DMS79 treated with DMSO at 0.1 percent for 48 hours (cell line): ENCODE data around the gene PRR5.
"Not testable (repeated sequence)": the region's sequence is repeated elsewhere in the genome, so short reads cannot be mapped to it uniquely, and the experiment has no call there.

Experiments
- DNase-seq: peaks from one replicate; lab custom pipeline; 2025; lab: John Stamatoyannopoulos, UW

The PRR5 gene

GRCh38 chr22:44735518-44736428 lies 33.8 kb downstream of the PRR5 start:
- DNase-seq, result peak; percentile 1

- DNase-seq, result no peak
Observed at GRCh38 chr22:44736581-44737405, 34.8 kb downstream of the PRR5 start.

GRCh38 chr22:44737406-44738346 lies 35.7 kb downstream of the PRR5 start:
- DNase-seq, result no peak

GRCh38 chr22:44738347-44738715 lies 36.3 kb downstream of the PRR5 start:
- DNase-seq, result no peak

- no peak for DNase-seq
Observed at GRCh38 chr22:44739024-44739423, 37.0 kb downstream of the PRR5 start.

GRCh38 chr22:44739666-44740065 lies 37.7 kb downstream of the PRR5 start:
- not testable (repeated sequence) for DNase-seq

GRCh38 chr22:44740307-44740706 lies 38.3 kb downstream of the PRR5 start:
- DNase-seq, result no peak

- DNase-seq, result no peak
Observed at GRCh38 chr22:44741929-44742328, 39.9 kb downstream of the PRR5 start.

- DNase-seq, result no peak
Observed at GRCh38 chr22:44743247-44743646, 41.2 kb downstream of the PRR5 start.

GRCh38 chr22:44743804-44744211 lies 41.8 kb downstream of the PRR5 start:
- no peak for DNase-seq

- DNase-seq, result no peak
Observed at GRCh38 chr22:44745853-44746789, 44.1 kb downstream of the PRR5 start.

- DNase-seq, result not testable (repeated sequence)
Observed at GRCh38 chr22:44747784-44748127, 45.8 kb downstream of the PRR5 start.

GRCh38 chr22:44748524-44748923 lies 46.5 kb downstream of the PRR5 start:
- DNase-seq, result no peak

- DNase-seq, result no peak
Observed at GRCh38 chr22:44750481-44750880, 48.5 kb downstream of the PRR5 start.

- no peak for DNase-seq
Observed at GRCh38 chr22:44752285-44753188, 50.5 kb downstream of the PRR5 start, which contains the start of gene ARHGAP8. ARHGAP8 (plus strand) TSS chr22:44752575; CDS start chr22:44786528, 33,953 bp downstream.

GRCh38 chr22:44753189-44754042 lies 51.4 kb downstream of the PRR5 start:
- DNase-seq, result peak; percentile 3

GRCh38 chr22:44754998-44755397 lies 53.0 kb downstream of the PRR5 start:
- DNase-seq, result no peak

- DNase-seq, result no peak
Observed at GRCh38 chr22:44755417-44755816, 53.4 kb downstream of the PRR5 start.

GRCh38 chr22:44755956-44756361 lies 54.0 kb downstream of the PRR5 start:
- DNase-seq, result no peak
